Activated naive CD4-positive, alpha-beta T cell treated with anti-CD3 and anti-CD28 coated beads, Interleukin-2, amount 50 U/mL, for 24 hours (primary cell): ENCODE data around the gene DNAJB5.
"Not testable (repeated sequence)": the region's sequence is repeated elsewhere in the genome, so short reads cannot be mapped to it uniquely, and the experiment has no call there.

Experiments used
- H3K27ac Mint-ChIP-seq: one replicate; pipeline ENCODE4 v1.8.0; 2021; ENCODE audit warnings: mild to moderate bottlenecking, mixed read lengths
- H3K27me3 Mint-ChIP-seq: one replicate; pipeline ENCODE4 v1.8.0; 2021; ENCODE audit warnings: mixed read lengths
- H3K36me3 Mint-ChIP-seq: one replicate; pipeline ENCODE4 v1.8.0; 2021; ENCODE audit warnings: mixed read lengths
- H3K4me1 Mint-ChIP-seq: one replicate; pipeline ENCODE4 v1.8.0; 2021; ENCODE audit warnings: mixed read lengths
- H3K4me3 Mint-ChIP-seq: one replicate; pipeline ENCODE4 v1.8.0; 2021; ENCODE audit warnings: mild to moderate bottlenecking, mixed read lengths
- H3K9me3 Mint-ChIP-seq: one replicate; pipeline ENCODE4 v1.8.0; 2021; ENCODE audit warnings: mixed read lengths

DNAJB5 gene

DNA sequence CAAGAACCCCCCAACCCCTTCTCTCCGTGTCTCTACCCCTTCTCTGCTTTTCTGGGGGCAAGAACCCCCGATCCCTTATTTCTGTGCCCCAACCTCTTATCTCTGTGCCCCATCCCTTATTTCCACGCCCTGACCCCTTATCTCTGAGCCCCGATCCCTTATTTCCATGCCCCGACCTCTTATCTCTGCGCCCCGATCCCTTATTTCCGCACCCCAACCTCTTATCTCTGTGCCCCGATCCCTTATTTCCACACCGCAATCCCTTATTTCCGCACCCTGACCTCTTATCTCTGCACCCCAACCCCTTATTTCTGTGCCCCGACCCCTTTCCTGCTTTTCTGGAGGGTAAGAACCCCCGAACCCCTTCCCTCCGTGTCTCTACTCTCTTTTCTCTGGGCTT lies 14.8 kb downstream of the DNAJB5 start:
- not testable (repeated sequence) for H3K27ac Mint-ChIP-seq, H3K4me3 Mint-ChIP-seq, H3K36me3 Mint-ChIP-seq, H3K27me3 Mint-ChIP-seq, H3K9me3 Mint-ChIP-seq
- peaks cover 18% of the 10 kb centered on the region for H3K4me1 Mint-ChIP-seq

DNA sequence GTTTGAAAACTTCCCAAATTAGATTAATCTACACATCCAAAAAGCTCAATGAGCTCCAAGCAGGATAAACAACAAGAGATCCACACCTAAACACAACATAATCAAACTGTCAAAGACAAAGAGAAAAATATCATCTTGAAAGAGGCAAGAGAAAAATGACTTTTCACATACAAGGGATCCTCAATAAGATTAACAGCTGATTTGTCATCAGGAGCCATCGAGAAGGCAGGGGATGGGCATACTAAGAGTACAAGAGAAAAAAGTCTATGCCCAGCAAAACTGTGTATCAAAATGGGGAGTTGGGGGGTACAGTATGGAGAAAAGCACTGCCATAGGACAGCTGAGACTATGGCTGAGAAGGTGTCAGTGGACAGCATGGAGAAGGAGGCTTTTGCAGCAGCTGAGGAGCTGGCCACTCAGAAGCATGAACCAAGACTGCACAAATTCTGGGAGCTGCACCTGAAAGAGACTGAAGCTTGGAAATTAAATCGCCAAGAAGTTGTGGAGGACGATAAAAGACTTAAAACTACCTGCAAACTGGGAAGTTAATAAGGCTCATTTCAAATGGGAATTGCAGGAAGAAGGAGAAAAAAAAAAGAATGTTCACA lies 20.9 kb downstream of the DNAJB5 start:
- H3K27me3 Mint-ChIP-seq: no peaks in the 10 kb centered on the region
- H3K4me3 Mint-ChIP-seq: no peak overlapping the region
- H3K9me3 Mint-ChIP-seq: peaks cover 14% of the 10 kb centered on the region
- H3K4me1 Mint-ChIP-seq: peaks cover 7% of the 10 kb centered on the region
- H3K27ac Mint-ChIP-seq: no peak overlapping the region
- peaks cover 23% of the 10 kb centered on the region for H3K36me3 Mint-ChIP-seq

DNA sequence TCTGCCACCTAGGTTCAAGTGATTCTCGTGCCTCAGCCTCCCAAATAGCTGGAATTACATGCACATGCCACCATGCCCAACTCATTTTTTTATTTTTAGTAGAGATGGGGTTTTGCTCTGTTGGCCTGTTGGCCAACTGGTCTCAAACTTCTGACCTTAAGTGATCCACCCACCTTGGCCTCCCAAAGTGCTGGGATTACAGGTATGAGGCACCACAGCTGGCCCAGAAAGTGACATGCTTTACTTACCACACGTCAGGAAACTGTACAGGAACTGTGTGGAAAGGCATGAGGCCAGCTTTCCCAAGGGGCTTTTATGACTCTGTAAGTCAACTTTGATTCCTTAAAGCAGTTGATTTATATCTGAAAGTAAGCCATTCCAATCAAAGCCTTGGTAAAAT lies 25.0 kb downstream of the DNAJB5 start:
- no peak overlapping the region for H3K27ac Mint-ChIP-seq
- peaks cover 25% of the 10 kb centered on the region for H3K36me3 Mint-ChIP-seq
- H3K27me3 Mint-ChIP-seq: no peaks in the 10 kb centered on the region
- H3K9me3 Mint-ChIP-seq: peaks cover 14% of the 10 kb centered on the region
- no peak overlapping the region for H3K4me3 Mint-ChIP-seq
- peaks cover 7% of the 10 kb centered on the region for H3K4me1 Mint-ChIP-seq

DNA sequence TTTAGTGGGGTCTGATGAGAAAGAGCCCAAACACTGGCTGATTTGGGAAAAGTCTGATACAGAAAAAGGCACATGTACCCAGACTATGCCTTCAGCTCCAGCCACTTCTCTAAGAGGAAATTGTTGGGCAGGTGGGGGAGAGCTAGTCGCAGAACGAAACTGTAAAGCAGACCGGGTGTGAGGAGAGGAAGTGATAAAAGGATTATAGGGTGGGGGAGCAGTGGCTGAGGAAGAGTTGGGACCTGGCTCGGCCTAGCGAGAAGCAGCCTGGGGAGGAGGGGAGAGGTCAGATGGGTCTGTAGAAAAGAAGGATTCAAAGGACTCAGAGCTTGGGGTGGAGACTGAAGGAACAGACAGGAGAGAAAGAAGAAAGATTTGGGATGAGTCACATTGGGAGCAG lies 33.9 kb downstream of the DNAJB5 start:
- not testable (repeated sequence) for H3K4me3 Mint-ChIP-seq
- peaks cover 23% of the 10 kb centered on the region for H3K4me1 Mint-ChIP-seq

DNA sequence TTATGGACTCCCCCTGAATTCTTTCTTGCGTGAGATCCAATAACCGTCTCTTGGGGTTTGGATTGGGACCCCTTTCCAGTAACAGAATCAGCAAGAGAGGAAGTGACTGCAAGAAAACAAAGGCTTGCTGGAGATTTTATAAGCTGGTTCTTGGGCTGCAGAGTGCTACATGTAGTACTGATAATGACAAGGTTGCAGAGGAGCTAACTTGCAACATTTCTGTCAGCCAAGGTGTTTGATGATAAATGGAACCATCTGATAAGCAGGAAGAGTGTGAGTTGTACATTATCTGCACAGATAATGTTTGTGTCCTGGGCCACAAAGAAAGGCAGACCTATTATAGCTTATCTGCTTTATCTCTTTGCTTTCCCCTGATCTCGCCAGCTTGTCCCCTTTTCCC lies 37.1 kb downstream of the DNAJB5 start:
- H3K36me3 Mint-ChIP-seq: peaks cover 7% of the 10 kb centered on the region
- H3K27me3 Mint-ChIP-seq: no peaks in the 10 kb centered on the region
- H3K4me1 Mint-ChIP-seq: peaks cover 24% of the 10 kb centered on the region
- no peak overlapping the region for H3K4me3 Mint-ChIP-seq
- no peaks in the 10 kb centered on the region for H3K9me3 Mint-ChIP-seq
- no peak overlapping the region for H3K27ac Mint-ChIP-seq

More for the DNA sequence above, 33.9 kb downstream of the DNAJB5 start:
- peaks cover 15% of the 10 kb centered on the region for H3K36me3 Mint-ChIP-seq
- H3K9me3 Mint-ChIP-seq, H3K27ac Mint-ChIP-seq, H3K27me3 Mint-ChIP-seq: not testable (repeated sequence)

DNA sequence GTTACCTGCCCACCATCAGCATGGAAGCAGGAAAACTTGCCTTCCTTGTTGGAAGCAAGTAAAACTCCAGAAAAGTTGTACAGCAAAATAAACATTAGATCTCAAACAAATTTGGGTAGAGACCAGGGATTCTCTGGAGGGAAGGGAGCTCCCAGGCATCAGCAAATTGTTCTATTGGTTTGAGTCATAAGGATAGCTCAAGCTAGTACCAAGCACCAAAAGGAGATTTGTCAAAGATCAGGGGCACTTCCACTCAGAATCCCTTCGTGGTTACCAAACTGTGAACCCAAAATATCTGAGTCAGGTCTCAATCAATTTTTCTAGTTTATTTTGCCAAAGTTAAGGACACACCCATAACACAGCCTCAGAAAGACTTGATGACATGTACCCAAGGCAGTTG lies 37.8 kb downstream of the DNAJB5 start:
- Mint-ChIP-seq H3K4me3 (no peak overlapping the region), H3K27ac (no peak overlapping the region), H3K27me3 (no peaks in the 10 kb centered on the region), H3K36me3 (peaks cover 7% of the 10 kb centered on the region), H3K4me1 (peaks cover 24% of the 10 kb centered on the region), H3K9me3 (no peaks in the 10 kb centered on the region)

DNA sequence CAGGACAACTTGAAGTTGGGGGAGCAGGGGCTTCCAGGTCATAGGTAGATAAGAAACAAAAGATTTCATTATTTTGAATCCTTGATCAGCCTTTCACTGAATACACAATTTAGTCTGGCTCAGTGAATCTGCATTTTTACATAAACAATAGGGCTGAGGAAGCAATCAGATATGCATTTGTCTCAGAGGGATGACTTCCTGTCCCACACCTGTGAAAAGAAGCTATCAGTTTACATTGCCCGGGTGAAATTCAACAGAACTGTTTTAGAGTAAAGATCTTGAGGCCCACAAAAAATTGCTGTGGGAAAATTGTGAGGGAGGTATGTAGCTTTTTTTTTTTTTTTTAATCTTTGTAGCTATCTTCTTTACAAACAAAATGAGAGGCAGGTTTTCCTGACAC lies 38.3 kb downstream of the DNAJB5 start:
- Mint-ChIP-seq H3K27me3 (no peaks in the 10 kb centered on the region), H3K36me3 (peaks cover 9% of the 10 kb centered on the region), H3K27ac (no peak overlapping the region), H3K4me1 (peaks cover 24% of the 10 kb centered on the region), H3K9me3 (no peaks in the 10 kb centered on the region), H3K4me3 (no peak overlapping the region)

DNA sequence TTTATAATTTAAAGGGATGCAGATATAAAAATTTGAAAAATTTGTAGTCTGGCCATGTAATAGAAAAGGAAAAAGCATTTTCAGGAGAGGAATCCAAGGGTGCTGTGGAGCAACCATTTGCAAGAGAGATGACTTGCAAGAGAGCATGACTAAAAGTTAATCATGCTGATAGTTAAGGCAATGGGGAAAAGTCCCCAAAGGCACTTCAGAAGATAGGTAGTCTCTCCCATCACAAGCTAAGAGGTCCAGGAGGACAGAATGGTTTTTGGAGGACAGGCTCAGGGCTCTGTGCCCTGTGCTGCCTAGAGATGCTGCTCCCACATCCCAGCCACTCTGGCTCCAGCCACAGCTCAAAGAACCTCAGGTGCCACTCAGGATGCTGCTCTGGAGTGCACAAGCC lies 38.8 kb downstream of the DNAJB5 start:
- H3K27me3 Mint-ChIP-seq: no peaks in the 10 kb centered on the region
- peaks cover 22% of the 10 kb centered on the region for H3K4me1 Mint-ChIP-seq
- no peak overlapping the region for H3K4me3 Mint-ChIP-seq
- H3K9me3 Mint-ChIP-seq: no peaks in the 10 kb centered on the region
- peaks cover 10% of the 10 kb centered on the region for H3K36me3 Mint-ChIP-seq
- no peak overlapping the region for H3K27ac Mint-ChIP-seq

DNA sequence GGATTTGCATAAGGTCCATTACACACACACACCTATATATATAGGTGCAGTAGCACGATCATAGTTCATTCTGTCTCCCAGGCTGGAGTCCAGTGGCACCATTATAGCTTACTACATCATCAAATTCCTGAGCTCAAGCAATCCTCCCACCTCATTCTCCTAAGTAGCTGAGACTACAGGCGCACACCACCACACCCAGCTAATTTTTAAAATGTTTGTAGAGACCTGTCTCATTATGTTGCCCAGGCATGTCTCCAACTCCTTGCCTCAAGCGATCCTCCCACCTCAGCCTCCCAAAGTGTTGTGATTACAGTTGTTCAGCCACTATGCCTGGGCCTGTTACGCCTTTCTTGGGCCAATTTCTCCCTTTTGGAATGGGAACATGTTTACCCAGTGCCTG lies 39.7 kb downstream of the DNAJB5 start:
- Mint-ChIP-seq H3K36me3 (peaks cover 9% of the 10 kb centered on the region), H3K4me1 (peaks cover 17% of the 10 kb centered on the region), H3K27me3 (no peaks in the 10 kb centered on the region), H3K4me3 (no peak overlapping the region), H3K9me3 (no peaks in the 10 kb centered on the region), H3K27ac (no peak overlapping the region)

DNA sequence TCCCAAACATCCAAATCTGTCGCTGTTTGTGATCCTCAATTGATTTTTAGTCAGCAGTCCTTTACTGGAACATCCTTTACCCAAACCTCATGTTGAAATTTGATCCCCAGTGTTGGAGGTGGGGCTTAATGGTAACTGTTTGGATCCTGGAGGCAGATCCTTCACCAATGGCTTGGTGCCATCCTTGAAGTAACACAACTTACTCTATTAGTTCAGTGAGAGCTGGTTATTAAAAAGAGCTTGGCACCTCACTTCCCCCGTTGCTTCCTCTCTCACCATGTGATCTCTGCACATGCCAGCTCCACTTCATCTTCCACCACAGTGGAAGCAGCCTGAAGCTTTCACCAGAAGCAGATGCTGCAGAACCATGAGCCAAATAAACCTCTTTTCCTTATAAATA lies 40.3 kb downstream of the DNAJB5 start:
- H3K9me3 Mint-ChIP-seq: no peaks in the 10 kb centered on the region
- peaks cover 17% of the 10 kb centered on the region for H3K4me1 Mint-ChIP-seq

DNA sequence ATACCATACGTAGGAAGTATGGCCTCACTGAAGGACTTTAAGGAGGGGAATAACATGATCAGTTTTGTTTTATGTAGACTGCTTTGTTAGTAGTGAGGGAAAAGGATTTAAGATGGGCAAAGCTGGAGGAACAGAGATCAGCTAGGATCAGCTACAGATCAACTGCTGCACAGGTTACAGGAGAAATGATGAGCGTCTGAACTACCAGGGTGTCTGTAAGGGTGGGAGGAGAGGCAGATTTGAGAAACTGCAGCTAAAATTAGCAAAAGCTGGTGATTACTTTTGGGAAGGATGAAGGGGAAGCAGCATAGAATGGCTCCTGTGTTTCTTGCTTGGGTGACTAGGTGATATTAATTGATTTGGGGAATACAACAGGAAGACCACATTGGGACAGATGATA lies 43.6 kb downstream of the DNAJB5 start:
- peaks cover 13% of the 10 kb centered on the region for H3K4me1 Mint-ChIP-seq
- H3K27ac Mint-ChIP-seq: no peak overlapping the region
- peaks cover 7% of the 10 kb centered on the region for H3K36me3 Mint-ChIP-seq
- H3K27me3 Mint-ChIP-seq: no peaks in the 10 kb centered on the region
- no peak overlapping the region for H3K4me3 Mint-ChIP-seq
- H3K9me3 Mint-ChIP-seq: no peaks in the 10 kb centered on the region

More for the DNA sequence above, 40.3 kb downstream of the DNAJB5 start:
- Mint-ChIP-seq H3K27me3 (no peaks in the 10 kb centered on the region), H3K36me3 (peaks cover 7% of the 10 kb centered on the region), H3K27ac (no peak overlapping the region), H3K4me3 (no peak overlapping the region)

DNA sequence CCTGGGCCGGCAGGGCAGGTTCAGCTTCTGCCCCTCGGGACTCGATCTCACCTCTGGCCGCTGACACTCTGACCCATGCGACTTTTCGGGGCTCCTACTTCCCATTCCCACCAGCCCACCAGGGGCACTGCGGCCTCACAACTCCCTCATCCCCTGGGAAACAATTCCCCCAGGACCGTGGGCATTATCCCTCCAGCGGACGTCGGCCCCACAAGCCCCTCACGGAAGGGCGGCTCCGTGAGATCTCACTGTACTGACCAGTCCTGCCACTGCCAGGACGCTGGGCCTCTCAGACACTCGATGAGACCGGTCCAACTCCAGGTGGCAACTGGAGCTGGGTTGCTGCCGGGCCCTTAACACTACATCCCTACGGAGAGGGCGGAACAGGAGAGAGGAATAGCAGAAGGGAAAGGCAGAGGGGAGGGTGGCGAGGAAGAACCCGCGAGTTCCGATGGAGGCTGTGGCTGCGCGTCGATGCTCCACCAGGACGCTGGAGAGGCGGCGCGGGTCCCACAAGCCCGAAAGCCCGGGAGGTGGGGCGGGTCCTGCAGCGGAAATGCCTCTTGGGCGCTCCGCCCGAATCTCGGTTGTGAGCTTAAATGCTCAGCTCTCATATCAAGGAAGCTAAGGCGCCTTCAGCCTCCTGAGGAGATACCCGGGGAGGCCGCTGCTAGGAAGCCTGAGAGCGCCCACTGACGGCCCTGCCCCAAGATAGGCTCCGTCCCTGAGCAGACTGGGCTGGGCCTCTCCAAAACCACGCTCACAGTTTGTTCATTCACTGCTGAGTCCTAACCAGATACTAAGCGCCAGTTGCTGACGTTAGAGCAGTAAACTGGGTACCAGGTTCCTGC lies 46.5 kb downstream of the DNAJB5 start:
- H3K4me1 Mint-ChIP-seq: peaks cover 10% of the 10 kb centered on the region
- peak overlapping the region; percentile 63 for H3K4me3 Mint-ChIP-seq
- no peaks in the 10 kb centered on the region for H3K27me3 Mint-ChIP-seq
- H3K9me3 Mint-ChIP-seq: no peaks in the 10 kb centered on the region
- peak overlapping the region; percentile 32 for H3K27ac Mint-ChIP-seq
- peaks cover 6% of the 10 kb centered on the region for H3K36me3 Mint-ChIP-seq

DNA sequence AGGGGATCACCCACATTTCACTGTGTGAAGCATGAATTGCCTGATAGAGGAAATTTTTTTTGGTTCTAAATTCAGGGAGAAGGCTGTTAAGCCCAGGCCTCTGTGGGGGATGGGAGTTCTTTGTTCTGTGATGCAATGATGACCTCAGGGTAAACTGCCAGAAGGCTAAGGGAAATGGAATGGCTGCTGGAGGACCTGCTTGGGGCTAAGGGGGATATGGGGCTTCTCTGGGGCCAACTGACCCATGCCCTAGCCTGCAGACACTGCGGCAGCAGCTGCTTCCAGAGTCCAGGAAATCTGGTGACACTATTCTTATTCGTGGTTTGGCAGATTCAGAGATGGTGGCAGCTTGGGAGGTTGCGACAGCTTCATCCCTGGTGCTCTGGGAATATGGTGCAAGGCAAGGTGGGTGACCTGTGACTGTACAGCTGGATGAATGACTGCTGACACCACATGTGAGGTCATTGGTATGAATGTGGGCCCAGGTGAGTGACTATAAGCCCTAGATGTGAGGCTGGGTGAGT lies 52.6 kb downstream of the DNAJB5 start:
- no peak overlapping the region for H3K27ac Mint-ChIP-seq
- H3K36me3 Mint-ChIP-seq: peaks cover 8% of the 10 kb centered on the region
- H3K27me3 Mint-ChIP-seq: no peaks in the 10 kb centered on the region
- no peak overlapping the region for H3K4me3 Mint-ChIP-seq
- H3K9me3 Mint-ChIP-seq: no peaks in the 10 kb centered on the region
- H3K4me1 Mint-ChIP-seq: no peaks in the 10 kb centered on the region

DNA sequence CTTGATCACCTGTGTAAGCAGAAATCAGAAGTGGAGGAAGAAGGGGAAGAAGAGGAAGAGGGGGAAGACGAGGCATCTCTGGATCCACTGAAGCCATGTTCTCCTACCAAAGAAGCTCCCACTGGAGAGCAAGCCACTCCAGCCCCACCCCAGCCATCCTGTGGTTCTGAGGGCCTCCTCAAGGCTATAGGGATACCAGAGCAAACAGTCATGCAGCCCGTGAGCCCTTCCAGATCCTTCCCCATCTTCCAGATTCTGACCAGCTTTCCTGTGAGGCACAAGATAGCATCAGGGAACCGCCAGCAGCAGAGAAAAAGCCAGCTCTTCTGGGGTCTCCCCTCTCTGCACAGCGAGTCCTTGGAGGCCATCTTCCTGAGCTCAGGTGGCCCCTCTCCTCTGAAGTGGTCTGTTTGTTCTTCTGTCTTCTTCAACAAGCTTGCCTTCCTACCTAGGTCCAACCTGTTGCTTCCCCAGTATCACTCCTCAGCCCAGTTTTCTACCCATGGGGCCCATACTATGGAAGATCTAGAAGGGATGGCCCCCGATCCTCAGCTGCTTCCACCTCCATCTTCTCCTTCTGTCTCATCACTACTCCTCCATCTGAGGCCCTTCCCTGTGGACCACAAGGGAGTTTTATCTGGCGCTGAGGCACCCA lies 53.5 kb downstream of the DNAJB5 start:
- Mint-ChIP-seq H3K27ac (no peak overlapping the region), H3K27me3 (no peaks in the 10 kb centered on the region)

DNA sequence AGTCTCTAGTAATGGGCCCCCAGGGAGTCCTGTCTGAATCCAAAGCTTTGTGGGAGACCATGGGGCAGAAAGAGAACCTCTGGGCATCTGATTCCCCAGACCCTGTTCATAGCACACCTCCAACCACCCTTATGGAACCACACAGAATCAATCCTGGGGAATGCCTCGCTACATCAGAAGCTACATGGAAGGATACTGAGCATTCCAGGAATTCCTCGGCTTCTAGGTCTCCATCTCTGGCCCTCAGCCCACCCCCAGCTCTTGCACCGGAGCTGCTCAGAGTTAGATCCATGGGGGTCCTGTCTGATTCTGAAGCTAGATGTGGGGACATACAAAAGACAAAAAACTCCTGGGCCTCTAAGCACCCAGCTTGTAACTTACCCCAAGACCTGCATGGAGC lies 54.5 kb downstream of the DNAJB5 start:
- Mint-ChIP-seq H3K36me3 (peaks cover 15% of the 10 kb centered on the region), H3K9me3 (no peaks in the 10 kb centered on the region), H3K27ac (no peak overlapping the region), H3K4me3 (no peak overlapping the region), H3K27me3 (no peaks in the 10 kb centered on the region), H3K4me1 (no peaks in the 10 kb centered on the region)

More for the DNA sequence above, 53.5 kb downstream of the DNAJB5 start:
- H3K4me1 Mint-ChIP-seq: no peaks in the 10 kb centered on the region
- no peak overlapping the region for H3K4me3 Mint-ChIP-seq
- no peaks in the 10 kb centered on the region for H3K9me3 Mint-ChIP-seq
- peaks cover 8% of the 10 kb centered on the region for H3K36me3 Mint-ChIP-seq
